Measurements from ENCODE around the gene PPM1G.

The PPM1G gene

GRCh38 chr2:27427863-27428212 is 18.4 kb upstream of the PPM1G start:
- TF ChIP-seq TEAD4 (IDR thresholded peaks at IDR 0.05) (no peak), EP300 (IDR thresholded peaks at IDR 0.05; ENCODE audit: borderline replicate concordance) (no peak), EGR1 (IDR thresholded peaks at IDR 0.05) (no peak), CREB1 (IDR thresholded peaks at IDR 0.05; ENCODE audit: low read depth) (no peak), USF1 (IDR thresholded peaks at IDR 0.05) (no peak), YY1 (IDR thresholded peaks at IDR 0.05; ENCODE audit: low read depth) (no peak), MAX (IDR thresholded peaks at IDR 0.05) (no peak), CEBPB (IDR thresholded peaks at IDR 0.05) (no peak), ZBTB7A (IDR thresholded peaks at IDR 0.05; ENCODE audit: low read depth) (no peak), TCF12 (IDR thresholded peaks at IDR 0.05; ENCODE audit: low read depth) (no peak), REST (IDR thresholded peaks at IDR 0.05; ENCODE audit: low read depth) (no peak), RAD21 (IDR thresholded peaks at IDR 0.05; ENCODE audit: low read depth) (no peak)

- TF ChIP-seq MAX (IDR thresholded peaks at IDR 0.05) (no peak), USF1 (IDR thresholded peaks at IDR 0.05) (no peak), EGR1 (IDR thresholded peaks at IDR 0.05) (no peak), EP300 (IDR thresholded peaks at IDR 0.05; ENCODE audit: borderline replicate concordance) (no peak)
Measured at GRCh38 chr2:27422958-27423357, 13.6 kb upstream of the PPM1G start.

- no peak for TF ChIP-seq ZBTB7A (IDR thresholded peaks at IDR 0.05; ENCODE audit: low read depth)
- TF ChIP-seq EGR1 (IDR thresholded peaks at IDR 0.05), result no peak
- no peak for TF ChIP-seq NFIC (IDR thresholded peaks at IDR 0.05)
- TF ChIP-seq MAX (IDR thresholded peaks at IDR 0.05), result no peak
Measured at GRCh38 chr2:27421660-27422250, 12.4 kb upstream of the PPM1G start.

- TF ChIP-seq TAF1 (IDR thresholded peaks at IDR 0.05; ENCODE audit: low read depth), result no peak
Measured at GRCh38 chr2:27420996-27421395, 11.6 kb upstream of the PPM1G start.

GRCh38 chr2:27416151-27416550 is 6.8 kb upstream of the PPM1G start:
- TF ChIP-seq TAF1 (IDR thresholded peaks at IDR 0.05; ENCODE audit: low read depth) (no peak), ZBTB7A (IDR thresholded peaks at IDR 0.05; ENCODE audit: low read depth) (no peak), RAD21 (IDR thresholded peaks at IDR 0.05; ENCODE audit: low read depth) (no peak), NFIC (IDR thresholded peaks at IDR 0.05) (no peak), TEAD4 (IDR thresholded peaks at IDR 0.05) (no peak), EP300 (IDR thresholded peaks at IDR 0.05; ENCODE audit: borderline replicate concordance) (no peak), EGR1 (IDR thresholded peaks at IDR 0.05) (no peak)

GRCh38 chr2:27412419-27413152 is 3.2 kb upstream of the PPM1G start:
- no peak for TF ChIP-seq TAF1 (IDR thresholded peaks at IDR 0.05; ENCODE audit: low read depth)
- TF ChIP-seq TCF12 (IDR thresholded peaks at IDR 0.05; ENCODE audit: low read depth), result no peak
- no peak for TF ChIP-seq EP300 (IDR thresholded peaks at IDR 0.05; ENCODE audit: borderline replicate concordance)
- TF ChIP-seq FOXM1 (IDR thresholded peaks at IDR 0.05; ENCODE audit: borderline replicate concordance, low read depth), result no peak
- TF ChIP-seq NFIC (IDR thresholded peaks at IDR 0.05), result no peak
- no peak for TF ChIP-seq RAD21 (IDR thresholded peaks at IDR 0.05; ENCODE audit: low read depth)
- no peak for TF ChIP-seq CEBPB (IDR thresholded peaks at IDR 0.05)
- TF ChIP-seq CREB1 (IDR thresholded peaks at IDR 0.05; ENCODE audit: low read depth), result no peak
- no peak for TF ChIP-seq USF1 (IDR thresholded peaks at IDR 0.05)

GRCh38 chr2:27408601-27409320 is 630 bp downstream of the PPM1G start:
- TF ChIP-seq EGR1 (IDR thresholded peaks at IDR 0.05), result 0 out of 2 replicates have a peak, but pooled peaks have one; percentile 10
- no peak for TF ChIP-seq REST (IDR thresholded peaks at IDR 0.05; ENCODE audit: low read depth)

All from Ishikawa (cell line).